HG03460 (cell line): ENCODE measurements around the gene C1orf159.

ENCODE experiments used
- ATAC-seq: cut with Tn5 transposase; IDR thresholded peaks from one replicate; pipeline ENCODE4 v1.9.1; 2021; ENCODE audit not compliant: unreplicated experiment

Gene C1orf159

DNA sequence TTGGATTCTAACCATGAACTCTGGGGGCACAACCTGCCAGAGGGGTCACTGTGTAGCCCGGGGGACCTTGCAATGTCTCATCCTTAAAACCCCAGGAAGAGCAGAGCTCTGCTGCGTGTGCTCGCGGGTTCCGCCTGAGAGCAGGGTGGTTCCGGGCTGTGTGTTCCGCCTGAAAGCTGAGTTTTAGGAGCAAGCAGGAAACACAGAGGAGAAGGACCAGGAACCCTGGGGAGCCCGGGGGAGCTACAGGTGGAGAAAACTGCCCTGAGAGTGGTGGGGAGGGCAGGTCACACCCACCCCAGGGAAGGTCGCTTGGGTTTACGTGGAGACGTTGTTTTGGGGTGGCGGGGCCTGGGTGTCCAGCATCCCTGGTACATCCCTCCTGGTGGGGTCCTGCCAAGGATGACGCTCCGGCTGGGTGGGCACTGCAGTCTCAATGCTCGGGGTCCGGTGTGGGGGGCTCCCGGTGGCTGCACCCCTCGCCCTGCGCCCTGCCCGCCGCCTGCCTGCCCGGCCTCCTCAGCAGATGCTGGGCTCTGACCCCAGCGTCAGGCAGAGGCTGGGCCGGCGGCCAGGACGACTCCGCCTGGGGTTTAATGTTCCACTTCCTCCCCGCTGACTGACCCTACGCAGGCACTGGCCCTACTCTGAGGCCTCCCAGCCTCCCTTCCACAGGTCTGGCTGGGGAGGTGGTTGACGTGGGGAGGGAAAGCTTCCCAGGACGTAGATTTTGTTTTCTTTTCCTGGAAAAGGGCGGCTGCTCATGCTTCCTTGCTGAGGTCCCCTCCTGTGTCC, 17.3 kb upstream of the C1orf159 start:
- no peak for ATAC-seq

DNA sequence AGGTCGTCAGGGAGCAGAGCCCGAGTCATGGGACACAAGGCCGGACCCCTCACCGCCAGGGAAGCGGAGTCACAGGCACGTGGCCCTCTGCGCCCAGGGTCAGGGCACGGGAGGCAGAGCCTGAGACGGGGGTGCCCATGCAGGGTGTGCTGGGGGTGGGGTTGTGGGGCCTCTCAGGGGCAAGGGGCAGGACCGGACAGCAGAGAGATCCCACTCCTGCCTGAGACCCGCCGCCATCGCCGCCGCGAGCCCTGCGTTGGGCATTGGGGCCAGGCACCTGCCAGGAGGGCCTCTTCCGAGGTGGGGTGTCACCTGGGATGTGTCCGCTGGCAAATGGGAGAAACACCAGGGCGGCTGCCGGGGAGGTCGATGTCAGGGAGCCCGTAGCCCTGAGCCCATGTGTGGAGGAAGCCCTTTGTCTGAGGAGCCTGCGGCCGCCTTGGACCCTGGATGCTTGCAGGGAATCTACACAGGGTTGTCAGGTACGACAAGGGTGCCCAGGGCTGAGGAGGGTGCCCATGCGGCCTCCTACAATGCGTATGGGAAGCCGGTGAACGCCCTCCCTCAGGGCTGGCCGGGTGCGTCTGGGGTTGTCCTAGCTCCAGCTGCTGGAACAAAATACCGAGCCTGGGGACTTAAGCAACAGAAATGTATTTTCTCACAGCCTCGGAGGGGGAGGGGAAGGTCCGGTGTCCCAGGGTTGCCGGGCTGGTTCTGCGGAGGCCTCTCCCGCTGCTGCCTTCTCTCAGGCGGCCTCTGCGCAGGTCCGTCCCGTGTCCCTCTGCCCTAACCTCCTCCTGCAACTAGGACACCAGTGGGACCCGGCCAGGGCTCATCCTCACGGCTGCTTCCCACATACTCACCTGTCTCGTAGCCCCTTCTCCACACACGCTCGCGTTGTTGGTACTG, 16.4 kb upstream of the C1orf159 start:
- ATAC-seq = no peak

DNA sequence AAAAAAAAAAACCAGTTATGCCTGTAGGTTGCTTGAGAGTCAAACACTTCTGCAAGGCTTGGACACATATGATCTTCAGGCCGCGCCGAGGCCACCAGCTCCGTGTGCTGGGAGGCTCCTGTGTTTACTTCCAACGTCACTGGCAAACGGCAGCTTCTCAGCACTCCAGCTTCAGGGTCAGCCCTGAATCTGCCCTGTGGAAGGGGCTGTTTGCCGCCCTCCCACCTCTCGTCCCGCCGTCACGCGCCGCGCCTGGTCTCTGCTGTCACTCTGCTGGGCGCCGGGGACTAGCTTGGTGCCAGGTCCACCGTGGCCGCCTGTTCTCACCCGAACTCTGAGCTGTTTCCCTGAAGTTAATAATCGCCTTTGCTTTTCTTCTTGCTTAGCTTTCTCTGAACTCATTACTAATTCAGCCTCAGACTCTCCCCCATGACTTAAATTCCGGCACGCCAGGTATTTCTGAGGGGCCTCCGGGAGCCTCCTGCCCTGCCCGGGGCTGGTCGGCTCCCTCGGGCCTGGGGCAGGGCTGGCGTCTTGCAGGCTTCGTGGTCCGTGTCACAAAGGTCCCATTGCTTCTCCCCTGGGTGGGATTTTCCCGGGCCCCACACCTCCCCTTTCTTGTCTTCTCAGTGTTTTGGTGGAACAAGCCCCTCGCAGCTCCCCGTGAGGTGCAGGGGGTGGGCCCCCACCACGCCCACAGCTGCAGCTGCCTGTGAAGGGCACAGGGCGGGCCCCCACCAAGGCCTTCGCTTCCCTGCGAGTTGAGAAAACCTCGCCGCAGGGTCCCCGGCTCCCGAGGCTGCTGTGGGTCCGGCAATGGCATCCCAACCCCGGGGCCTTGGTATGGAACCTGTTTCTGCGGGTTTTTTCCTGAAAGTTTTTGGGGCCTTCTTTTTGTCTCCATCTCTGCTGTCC, 14.6 kb upstream of the C1orf159 start:
- ATAC-seq = no peak

DNA sequence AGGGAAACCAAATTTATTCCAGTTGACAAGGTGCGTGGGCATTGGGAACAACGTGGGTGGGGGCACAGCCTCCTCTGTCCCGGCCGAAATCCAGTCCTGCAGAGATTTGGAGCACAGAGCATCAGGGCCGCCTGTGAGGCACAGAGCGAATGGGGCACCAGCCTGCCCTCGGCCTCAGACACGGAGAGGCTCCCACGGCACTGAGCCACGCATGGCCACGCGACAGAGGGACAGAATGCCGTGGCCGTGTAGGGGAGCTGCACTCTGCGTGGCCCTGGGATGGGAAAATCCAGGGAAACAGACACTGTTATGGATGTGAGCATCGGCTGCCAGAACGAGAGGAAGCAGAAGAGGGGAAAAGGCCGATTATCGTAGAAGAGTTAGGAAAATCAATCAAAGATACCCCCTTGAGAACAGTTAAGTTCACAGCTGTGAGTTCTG, 13.5 kb upstream of the C1orf159 start:
- no peak for ATAC-seq

DNA sequence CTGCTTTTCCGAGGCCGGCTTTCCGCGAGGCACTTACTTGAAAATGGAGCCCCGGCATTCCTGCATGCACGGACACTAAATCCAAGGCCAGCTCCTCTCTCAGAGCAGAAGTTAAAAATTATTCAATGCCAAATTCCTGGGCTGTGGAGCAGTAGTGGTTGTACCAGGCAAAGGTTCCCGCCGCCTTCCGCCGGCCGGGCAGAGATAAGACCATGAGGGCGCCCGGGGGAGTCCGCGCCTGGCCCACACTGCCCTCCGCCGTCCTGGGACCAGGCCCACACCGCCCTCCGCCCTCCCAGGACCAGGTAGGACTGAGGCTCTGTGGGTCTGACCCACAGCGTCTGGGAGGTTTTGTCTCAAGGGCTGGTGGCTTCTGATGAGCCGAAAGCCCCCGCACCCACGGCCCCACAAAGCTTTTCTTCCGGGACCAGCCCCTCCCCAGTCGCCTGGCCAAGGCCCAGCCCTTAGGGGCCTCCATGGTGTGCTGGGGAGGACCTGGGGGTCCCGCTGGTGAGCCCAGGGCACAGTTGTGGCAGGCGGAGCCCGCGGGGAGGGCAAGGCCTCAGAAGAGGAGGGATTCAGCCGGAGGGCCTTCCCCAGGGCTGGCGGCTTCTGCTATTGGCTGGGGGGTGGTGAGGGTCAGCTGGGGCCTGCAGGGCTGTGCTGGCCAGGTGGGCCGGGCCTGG, 12.7 kb upstream of the C1orf159 start:
- no peak for ATAC-seq

DNA sequence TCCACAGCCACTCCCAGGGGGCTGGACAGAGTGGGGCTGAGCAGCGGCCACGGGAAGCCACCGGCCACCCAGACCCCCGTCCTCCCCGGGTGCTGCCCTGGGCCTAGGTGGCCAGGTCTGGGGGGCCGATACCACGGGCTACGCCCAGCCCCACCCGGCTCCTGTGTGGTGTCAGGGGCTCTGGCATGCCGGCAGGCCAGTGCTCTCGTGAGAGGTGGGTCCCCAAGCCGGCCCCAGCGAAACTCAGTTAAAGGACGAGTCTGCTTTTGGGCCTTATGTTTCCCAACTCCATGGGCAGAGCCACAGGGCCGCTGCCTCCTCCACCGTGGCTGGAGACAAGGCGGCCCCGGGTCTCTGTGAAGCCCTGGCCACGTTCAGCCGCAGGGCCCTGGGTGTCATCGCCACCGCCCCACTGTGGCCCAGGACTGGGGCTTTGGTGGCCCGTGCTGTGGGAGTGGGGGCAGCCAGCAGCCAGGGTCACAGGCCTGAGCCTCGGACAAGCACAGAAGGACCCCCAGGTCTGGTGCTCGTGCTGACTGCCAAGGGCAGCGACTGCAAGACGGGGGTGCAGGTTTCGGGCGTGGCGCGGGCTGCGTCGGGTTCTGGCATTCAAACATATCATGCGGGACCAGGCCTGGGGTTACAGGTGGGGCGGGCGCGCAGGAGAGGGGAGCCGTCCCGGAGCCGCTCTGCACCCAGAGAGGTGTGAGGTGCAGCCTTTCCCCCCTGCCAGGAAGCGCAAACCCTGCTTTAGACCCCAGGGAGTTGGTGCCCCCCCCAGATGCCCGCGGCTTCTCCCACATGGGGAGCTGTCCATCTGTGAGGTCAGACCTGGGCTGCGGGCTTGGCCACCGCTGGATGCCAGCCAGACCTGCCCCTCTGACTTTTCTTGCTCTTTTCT, 11.9 kb upstream of the C1orf159 start:
- no peak for ATAC-seq

DNA sequence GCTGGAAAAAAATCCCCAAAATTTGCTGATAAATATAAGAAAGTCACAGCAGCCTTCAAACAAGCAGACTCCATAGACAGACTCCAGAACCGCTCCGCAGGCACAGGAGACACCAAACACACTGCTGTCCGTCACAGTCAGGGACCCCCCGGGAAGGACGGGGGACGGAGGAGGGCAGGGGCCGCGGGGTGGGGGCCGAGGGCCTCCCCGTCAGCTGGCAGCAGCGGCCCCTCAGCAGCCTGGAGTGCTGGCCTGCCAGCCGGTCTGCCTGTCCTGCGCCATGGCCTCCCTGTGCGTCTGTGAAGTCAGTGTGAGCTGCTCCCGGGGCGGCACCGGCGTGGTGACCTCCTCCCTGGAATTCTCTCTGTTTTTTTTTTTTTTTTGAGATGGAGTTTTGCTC, 10.1 kb upstream of the C1orf159 start:
- ATAC-seq = no peak

DNA sequence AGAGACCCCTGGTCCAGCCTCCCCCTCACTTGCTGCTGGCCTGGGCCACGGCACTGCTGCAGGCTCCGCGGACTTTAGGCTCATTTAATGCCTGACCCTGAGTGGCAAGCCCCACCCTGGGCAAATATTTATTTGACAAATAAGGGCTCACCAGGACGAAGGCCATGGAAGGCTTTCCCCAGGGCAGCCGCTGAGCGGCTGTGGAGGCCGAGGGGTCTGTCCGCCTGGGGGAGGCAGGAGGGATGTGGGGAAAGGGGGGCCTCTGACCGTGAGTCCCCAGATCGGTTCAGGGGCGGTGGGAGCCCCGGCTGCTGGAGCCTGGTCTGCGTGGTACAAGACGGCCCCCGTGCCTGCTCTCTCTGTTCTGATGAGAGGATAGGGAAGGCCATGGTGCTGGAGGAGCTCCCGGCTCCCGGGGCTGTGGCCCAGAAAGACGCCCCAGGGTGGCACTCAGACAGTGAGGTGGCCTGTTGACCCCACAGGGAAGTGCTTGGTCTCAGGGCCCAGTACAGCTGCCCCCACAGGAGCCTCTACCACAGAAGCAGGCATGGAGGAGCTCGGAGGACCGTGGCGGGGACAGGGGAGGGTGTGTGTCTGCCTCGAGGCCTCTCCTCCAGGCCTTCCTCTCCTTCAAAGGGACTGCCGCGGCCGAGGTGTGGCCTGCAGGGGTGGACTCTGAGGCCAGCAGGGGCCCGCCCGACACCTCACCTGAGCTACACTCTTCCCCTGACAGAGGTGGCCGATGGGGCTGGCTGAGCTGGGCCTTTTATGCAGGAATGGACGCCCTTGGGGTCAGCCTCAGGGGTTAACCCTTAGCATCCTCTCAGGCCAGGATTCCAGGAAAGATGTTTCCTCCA, 9.1 kb upstream of the C1orf159 start:
- no peak for ATAC-seq

DNA sequence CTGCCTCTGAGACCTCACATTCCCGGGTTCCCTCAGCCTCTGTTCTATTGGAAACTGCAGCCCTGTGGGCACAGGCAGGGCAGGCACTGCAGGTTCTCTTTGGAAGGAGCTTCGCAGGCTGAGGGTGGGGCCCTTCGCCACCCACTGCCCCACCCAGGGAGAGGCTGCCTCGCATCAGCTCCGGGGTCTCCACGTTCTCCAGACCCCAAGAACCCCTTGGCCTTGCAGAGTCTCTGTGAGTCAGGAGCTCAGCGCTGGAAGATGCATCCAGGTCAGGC, 8.6 kb upstream of the C1orf159 start:
- ATAC-seq = no peak

DNA sequence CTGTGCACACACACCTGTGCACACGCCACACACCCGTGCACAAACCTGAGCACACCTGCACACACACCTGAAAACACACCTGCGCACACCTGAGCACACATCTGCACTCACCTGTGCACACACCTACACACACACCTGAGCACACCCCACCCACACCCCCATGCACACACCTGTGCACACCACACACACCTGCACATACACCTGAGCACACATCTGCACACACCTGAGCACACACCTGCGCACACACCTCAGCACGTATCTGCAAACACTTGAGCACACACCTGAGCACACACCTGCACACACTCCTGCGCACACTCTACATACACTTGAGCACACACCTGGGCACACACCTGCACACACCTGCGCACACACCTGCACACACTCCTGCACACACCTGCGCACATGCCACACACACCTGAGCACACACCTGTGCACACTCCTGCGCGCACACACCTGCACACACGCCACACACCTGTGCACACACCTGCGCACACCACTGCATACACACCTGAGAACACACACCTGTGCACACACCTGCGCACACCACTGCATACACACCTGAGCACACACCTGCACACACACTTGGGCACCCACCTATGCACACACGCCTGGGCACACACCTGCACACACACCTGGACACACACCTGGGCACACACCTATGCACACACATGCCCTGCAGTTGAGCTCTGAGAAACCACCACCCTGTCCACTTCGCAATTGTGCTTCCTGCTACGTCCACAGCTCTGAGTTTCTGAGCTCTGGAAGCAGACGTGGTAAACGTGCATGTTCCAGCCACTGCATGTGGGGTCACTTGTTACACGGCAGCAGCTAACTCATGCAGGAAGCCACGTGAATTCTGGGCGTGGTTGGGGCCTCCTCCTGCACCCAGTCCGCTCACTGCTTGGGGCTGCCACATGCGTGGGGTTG, 8.0 kb upstream of the C1orf159 start:
- no peak for ATAC-seq

DNA sequence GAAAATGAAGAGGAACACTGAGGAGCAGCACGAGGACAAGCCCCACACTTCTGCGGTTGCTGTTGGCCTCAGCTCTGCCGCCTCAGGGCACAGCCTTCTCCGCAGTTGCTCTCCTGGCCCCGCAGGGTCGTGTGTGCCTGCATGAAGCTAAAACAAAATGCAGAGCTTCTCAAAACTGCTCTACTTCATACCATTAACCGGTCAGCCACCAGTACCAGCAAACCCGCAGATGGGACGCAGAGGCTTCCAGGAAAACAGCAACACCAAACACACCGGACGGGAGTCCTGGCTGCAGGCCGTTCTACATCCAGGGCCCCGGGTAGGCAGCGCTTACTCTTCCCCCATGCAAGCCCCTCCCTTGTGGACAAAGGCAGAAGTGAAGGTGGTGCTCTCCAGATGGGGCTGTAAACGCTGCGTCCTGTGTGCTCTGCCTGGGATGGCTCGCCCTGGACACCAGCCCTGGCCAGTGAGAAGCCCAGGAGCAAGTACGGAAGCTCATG, 7.1 kb upstream of the C1orf159 start:
- ATAC-seq = no peak

DNA sequence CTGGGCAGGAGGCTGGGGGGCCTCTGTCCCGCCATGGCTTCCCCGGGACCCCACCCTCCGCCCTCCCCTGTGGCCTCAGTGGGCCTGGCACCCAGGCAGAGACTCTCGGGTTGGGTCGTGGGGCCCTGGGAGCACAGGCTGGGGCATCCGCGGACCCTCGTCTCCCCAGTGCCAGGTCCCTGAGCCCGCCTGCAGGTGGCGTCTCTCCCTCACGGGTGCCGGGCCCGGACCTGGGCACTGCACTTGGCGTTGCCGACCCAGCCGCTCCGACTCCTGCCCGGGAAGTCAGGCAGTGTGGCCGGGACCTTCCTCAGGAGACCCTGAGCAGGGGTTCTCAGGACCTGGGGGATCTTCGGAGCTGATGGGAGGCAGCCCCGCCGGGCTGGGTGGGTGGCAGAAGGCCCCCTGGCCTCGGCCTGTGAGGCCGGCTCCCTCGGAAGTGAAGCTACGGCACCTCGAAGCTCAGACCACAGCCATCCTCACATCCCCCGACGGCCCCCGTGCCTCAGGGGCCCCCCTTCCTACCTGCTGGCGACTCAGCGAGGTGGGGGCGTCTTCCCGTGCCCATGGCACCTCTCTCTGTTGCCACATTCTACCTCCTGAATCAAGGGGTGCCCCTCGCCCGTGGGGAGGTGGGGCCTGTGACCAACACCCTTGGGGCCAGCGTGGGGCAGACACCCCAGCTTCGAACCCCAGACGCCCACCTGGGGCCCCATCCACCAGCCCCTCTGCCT, 6.4 kb upstream of the C1orf159 start:
- ATAC-seq = peak; percentile 62

DNA sequence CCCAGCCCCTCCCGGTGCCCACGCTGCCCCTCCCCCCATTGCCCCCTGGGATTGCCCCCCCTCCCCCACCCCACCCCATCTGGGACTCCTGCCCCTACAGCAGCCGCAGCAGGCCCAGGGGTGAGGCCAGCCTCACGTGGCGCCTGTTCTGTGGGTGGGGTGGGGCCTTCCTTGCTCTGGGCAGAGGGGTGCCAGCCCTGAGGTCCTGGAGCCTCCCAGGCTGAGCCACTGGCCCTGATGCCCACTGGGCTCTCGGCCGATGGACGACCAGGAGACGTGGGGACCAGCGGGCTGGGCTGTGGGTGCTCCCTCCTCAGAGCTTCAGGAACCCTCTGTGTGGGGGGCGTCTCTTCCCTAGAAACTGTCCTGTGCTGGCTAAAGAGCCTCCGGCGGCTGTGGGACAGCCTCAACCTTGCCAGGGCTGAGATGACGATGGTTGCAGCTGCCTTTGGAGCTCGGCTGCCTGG, 5.8 kb upstream of the C1orf159 start:
- ATAC-seq = no peak

DNA sequence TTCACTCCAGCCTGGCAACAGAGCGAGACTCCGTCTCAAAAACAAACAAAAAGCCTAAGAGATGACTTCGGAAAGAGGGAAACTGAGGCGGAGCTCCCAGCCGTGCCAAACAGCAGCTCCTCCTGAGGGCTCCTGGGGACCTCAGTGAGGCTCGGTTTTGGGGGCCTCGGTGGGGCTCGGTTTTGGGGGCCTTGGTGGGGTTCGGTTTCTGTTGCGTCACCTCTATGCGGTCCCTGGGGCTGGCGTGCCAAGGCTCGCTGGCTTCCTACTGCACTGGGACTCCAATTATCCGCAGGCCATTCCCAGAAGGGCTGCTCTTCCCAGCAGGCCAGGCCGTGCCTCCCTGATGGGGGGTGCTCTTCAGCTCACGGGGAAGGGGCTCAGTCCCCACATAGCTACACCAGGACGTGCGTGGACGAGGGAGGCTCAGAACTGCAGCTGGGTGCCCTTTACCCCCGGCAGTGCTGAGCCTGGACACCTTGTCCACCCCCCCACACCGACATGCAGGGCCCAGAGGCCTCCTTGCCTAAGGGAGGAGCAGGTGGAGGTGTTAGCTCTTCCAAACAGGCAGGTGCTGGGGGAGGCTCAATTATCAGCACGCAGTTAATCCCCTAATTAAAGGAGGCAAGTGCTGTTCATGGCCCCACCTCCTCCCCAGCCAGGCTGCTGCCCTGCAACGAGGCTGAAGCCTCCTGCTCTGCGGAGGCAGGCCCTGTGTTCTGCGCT, 5.1 kb upstream of the C1orf159 start:
- no peak for ATAC-seq

DNA sequence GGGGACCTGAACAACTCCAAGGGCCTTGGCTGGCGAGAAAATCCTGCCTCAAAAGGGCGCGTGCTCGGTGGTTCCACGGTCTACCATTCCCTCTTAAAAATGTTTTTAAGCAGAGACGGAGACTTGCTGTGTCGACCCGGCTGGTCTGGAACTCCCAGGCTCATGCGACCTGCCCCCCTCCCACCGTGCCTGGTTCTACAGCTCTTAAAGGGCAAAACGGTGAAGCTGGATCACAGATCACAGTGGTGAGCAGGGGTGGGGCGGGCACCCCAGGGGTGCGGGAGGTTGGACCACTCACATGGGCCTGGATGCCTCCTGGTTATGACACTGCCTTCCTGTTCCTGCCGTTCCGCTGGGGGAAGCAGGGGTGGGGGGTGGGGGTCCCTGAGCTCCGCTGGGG, 4.2 kb upstream of the C1orf159 start:
- no peak for ATAC-seq

DNA sequence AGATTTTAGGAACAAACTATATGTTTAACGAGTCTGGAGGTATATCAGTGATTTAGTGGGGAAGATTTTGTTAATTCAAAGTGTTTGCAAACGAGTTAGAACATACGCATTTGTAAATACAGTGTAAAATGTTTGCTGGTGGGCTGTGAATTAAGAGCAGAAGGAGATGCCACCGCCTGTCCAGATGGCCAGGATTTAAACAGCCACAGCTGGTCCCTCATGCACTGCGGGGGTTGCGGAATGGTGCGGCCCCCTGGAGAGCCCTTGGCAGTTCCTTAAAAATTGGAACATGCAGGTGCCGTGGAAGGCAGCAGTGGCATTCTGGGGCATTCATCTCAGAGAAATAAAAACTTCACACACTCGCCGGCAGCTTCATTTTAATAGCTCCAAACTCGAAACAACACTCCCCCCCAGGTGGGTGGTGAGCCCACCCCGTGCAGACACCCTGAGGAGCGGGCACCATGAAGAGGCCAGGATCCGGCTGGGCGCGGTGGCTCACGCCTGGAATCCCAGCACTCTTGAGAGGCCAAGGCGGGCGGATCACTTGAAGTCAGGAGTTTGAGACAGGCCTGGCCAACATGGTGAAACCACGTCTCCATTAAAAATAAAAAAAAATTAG, 3.5 kb upstream of the C1orf159 start:
- ATAC-seq = no peak
